Activated naive CD8-positive, alpha-beta T cell treated with anti-CD3 and anti-CD28 coated beads, Interleukin-2, amount 50 U/mL, for 24 hours (primary cell): ENCODE data around the gene SNRPF.
A peak's percentile ranks its signal among the peaks of the same experiment; 100 is the strongest.
"Not testable (repeated sequence)": the region's sequence is repeated elsewhere in the genome, so short reads cannot be mapped to it uniquely, and the experiment has no call there.

Experiments used
- ATAC-seq: fragments of 150-1000 bp; cut with Tn5 transposase; one replicate; pipeline ENCODE4 v1.10.0; 2021
- DNase-seq: peaks from one replicate; pipeline ENCODE4 v3.0.0; 2021
- H3K27ac Mint-ChIP-seq: one replicate; pipeline ENCODE4 v1.8.0; 2021; ENCODE audit warnings: mild to moderate bottlenecking, mixed read lengths
- H3K27me3 Mint-ChIP-seq: one replicate; pipeline ENCODE4 v1.8.0; 2021; ENCODE audit warnings: mixed read lengths
- H3K36me3 Mint-ChIP-seq: one replicate; pipeline ENCODE4 v1.8.0; 2021; ENCODE audit warnings: low read depth, mixed read lengths
- H3K4me1 Mint-ChIP-seq: one replicate; pipeline ENCODE4 v1.8.0; 2021; ENCODE audit warnings: mixed read lengths
- H3K4me3 Mint-ChIP-seq: one replicate; pipeline ENCODE4 v1.8.0; 2021; ENCODE audit warnings: mild to moderate bottlenecking, moderate library complexity, mixed read lengths
- H3K9me3 Mint-ChIP-seq: one replicate; pipeline ENCODE4 v1.8.0; 2021; ENCODE audit warnings: mixed read lengths

SNRPF gene

GRCh38 chr12:95842426-95842825, 16.3 kb upstream of the SNRPF start:
- H3K4me3 Mint-ChIP-seq, H3K4me1 Mint-ChIP-seq, H3K36me3 Mint-ChIP-seq, ATAC-seq, DNase-seq, H3K27ac Mint-ChIP-seq, H3K9me3 Mint-ChIP-seq: not testable (repeated sequence)
- peaks cover 29% of the 10 kb centered on the region for H3K27me3 Mint-ChIP-seq

DNA sequence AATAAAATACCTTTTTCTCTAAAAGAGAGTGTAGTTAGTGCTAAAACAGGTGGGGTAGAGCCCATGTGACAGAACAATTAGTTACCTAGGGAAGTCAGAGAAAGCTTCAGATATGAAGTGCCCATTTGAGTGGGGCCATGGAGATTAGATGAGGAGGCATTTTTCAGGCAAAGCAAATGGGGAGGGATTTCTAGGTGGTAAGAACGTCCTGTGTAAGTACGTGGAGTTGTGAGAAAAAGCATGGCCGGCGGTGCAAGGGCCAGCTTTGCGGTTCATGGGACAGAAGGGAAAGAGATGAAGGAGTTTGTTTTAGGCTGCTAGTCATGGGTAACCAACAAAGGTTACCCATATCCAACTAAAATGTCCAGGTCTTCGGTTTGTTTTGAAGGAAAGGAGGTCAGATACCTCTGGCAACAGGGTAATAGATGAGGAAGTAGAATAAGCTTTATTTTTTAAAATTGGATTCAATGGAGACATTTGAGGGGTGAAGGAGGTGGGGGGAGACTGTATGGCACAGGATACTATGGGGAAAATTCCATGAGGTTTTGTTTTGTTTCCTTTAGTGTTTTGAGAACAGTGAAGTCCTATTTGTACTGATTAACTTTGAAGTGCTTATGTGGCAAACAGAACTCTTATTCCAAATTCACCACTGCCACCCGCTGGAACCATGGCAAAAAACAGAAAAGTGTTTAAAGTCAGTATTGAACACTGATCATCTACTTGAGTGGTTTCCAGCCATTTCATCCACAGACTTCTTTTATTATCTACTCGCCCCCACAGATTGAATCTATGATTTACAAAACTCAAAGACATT, 10.0 kb upstream of the SNRPF start:
- H3K27me3 Mint-ChIP-seq: peaks cover 19% of the 10 kb centered on the region
- no peaks in the 10 kb centered on the region for H3K9me3 Mint-ChIP-seq
- no peak overlapping the region for H3K27ac Mint-ChIP-seq
- H3K4me3 Mint-ChIP-seq: no peak overlapping the region
- ATAC-seq: no peak
- H3K36me3 Mint-ChIP-seq: no peaks in the 10 kb centered on the region
- no peak for DNase-seq
- peaks cover 4% of the 10 kb centered on the region for H3K4me1 Mint-ChIP-seq

DNA sequence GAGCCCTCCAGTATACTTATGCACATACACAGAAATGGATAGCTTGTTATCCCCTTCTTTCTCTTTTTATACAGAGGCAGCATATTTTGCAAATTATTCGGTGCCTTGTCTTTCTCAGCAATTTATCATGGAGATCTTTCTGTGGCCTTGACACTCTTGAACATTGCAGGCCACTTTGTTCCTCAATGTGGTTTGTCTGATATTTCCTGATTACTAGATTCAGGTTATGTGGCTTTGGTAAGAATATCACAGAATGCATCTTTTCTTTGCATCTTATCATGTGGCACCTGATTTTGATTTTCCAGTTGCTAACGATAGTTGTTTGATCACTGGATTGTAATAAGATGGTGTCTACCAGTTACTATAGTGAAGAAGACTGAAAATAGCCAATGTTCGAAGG, 7.1 kb upstream of the SNRPF start:
- DNase-seq (no peak), ATAC-seq (no peak)
- Mint-ChIP-seq H3K36me3 (no peaks in the 10 kb centered on the region), H3K4me1 (peaks cover 4% of the 10 kb centered on the region), H3K27me3 (peaks cover 12% of the 10 kb centered on the region), H3K9me3 (no peaks in the 10 kb centered on the region), H3K4me3 (no peak overlapping the region), H3K27ac (no peak overlapping the region)

GRCh38 chr12:95852133-95852532, 6.6 kb upstream of the SNRPF start:
- no peaks in the 10 kb centered on the region for H3K9me3 Mint-ChIP-seq
- H3K4me1 Mint-ChIP-seq: peaks cover 4% of the 10 kb centered on the region
- peaks cover 7% of the 10 kb centered on the region for H3K27me3 Mint-ChIP-seq
- no peak overlapping the region for H3K27ac Mint-ChIP-seq
- no peak for ATAC-seq
- no peaks in the 10 kb centered on the region for H3K36me3 Mint-ChIP-seq
- no peak for DNase-seq
- no peak overlapping the region for H3K4me3 Mint-ChIP-seq

GRCh38 chr12:95857156-95857555, 1.6 kb upstream of the SNRPF start:
- Mint-ChIP-seq H3K27ac (no peak overlapping the region), H3K9me3 (no peaks in the 10 kb centered on the region), H3K4me3 (no peak overlapping the region), H3K4me1 (peaks cover 18% of the 10 kb centered on the region), H3K36me3 (peaks cover 21% of the 10 kb centered on the region), H3K27me3 (peaks cover 2% of the 10 kb centered on the region)
- no peak for ATAC-seq
- no peak for DNase-seq

GRCh38 chr12:95857799-95858198, 953 bp upstream of the SNRPF start:
- no peak for DNase-seq
- Mint-ChIP-seq H3K4me3 (no peak overlapping the region), H3K9me3 (no peaks in the 10 kb centered on the region), H3K4me1 (peaks cover 23% of the 10 kb centered on the region), H3K27me3 (peaks cover 2% of the 10 kb centered on the region), H3K27ac (no peak overlapping the region), H3K36me3 (peaks cover 26% of the 10 kb centered on the region)
- no peak for ATAC-seq

GRCh38 chr12:95859344-95859816, 628 bp downstream of the SNRPF start:
- Mint-ChIP-seq H3K4me3 (no peak overlapping the region), H3K4me1 (peaks cover 31% of the 10 kb centered on the region), H3K9me3 (no peaks in the 10 kb centered on the region), H3K36me3 (peaks cover 40% of the 10 kb centered on the region), H3K27me3 (peaks cover 2% of the 10 kb centered on the region), H3K27ac (no peak overlapping the region)
- ATAC-seq (peak; percentile 58), DNase-seq (no peak)

GRCh38 chr12:95859947-95860850, 1.4 kb downstream of the SNRPF start:
- ATAC-seq (no peak), DNase-seq (no peak)
- Mint-ChIP-seq H3K4me3 (no peak overlapping the region), H3K4me1 (peaks cover 31% of the 10 kb centered on the region), H3K27me3 (peaks cover 2% of the 10 kb centered on the region), H3K36me3 (peaks cover 44% of the 10 kb centered on the region), H3K27ac (peak overlapping the region; percentile 57), H3K9me3 (no peaks in the 10 kb centered on the region)

GRCh38 chr12:95862038-95862437, 3.3 kb downstream of the SNRPF start:
- Mint-ChIP-seq H3K4me3 (no peak overlapping the region), H3K36me3 (peaks cover 51% of the 10 kb centered on the region)

DNA sequence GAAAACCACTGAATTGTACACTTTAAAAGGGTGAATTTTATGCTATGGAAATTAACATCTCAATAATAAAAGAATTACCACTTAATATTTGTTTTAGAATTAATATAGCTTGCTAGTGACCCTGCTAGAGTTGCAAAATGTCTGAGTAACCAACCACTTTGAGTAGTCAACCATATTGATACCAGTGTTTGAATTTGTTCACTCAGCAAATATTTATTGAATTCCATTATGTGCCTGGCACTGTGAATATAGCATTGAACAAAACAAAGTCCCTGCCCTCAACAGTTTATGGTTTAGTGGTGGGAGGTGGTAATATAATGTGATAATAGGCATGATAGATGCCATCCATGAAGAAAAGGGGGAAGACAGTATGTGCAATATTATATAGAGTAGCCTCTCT, 4.6 kb downstream of the SNRPF start:
- H3K4me1 Mint-ChIP-seq: peaks cover 31% of the 10 kb centered on the region
- no peak overlapping the region for H3K4me3 Mint-ChIP-seq
- ATAC-seq (no peak), DNase-seq (no peak)
- no peaks in the 10 kb centered on the region for H3K9me3 Mint-ChIP-seq
- H3K36me3 Mint-ChIP-seq: peaks cover 60% of the 10 kb centered on the region
- H3K27ac Mint-ChIP-seq: no peak overlapping the region
- no peaks in the 10 kb centered on the region for H3K27me3 Mint-ChIP-seq

More at GRCh38 chr12:95862038-95862437, 3.3 kb downstream of the SNRPF start:
- H3K4me1 Mint-ChIP-seq: peaks cover 31% of the 10 kb centered on the region
- no peak overlapping the region for H3K27ac Mint-ChIP-seq
- H3K27me3 Mint-ChIP-seq: peaks cover 2% of the 10 kb centered on the region
- ATAC-seq (no peak), DNase-seq (no peak)
- no peaks in the 10 kb centered on the region for H3K9me3 Mint-ChIP-seq

GRCh38 chr12:95870897-95871296, 12.1 kb downstream of the SNRPF start:
- H3K9me3 Mint-ChIP-seq: no peaks in the 10 kb centered on the region
- H3K27me3 Mint-ChIP-seq: no peaks in the 10 kb centered on the region
- H3K36me3 Mint-ChIP-seq: peaks cover 37% of the 10 kb centered on the region
- H3K4me1 Mint-ChIP-seq: peaks cover 13% of the 10 kb centered on the region
- H3K27ac Mint-ChIP-seq: no peak overlapping the region
- DNase-seq: no peak
- ATAC-seq: no peak
- no peak overlapping the region for H3K4me3 Mint-ChIP-seq

- no peak for DNase-seq
- no peak overlapping the region for H3K4me3 Mint-ChIP-seq
- H3K36me3 Mint-ChIP-seq: peaks cover 19% of the 10 kb centered on the region
- no peaks in the 10 kb centered on the region for H3K27me3 Mint-ChIP-seq
- H3K27ac Mint-ChIP-seq: no peak overlapping the region
- H3K4me1 Mint-ChIP-seq: peaks cover 4% of the 10 kb centered on the region
- ATAC-seq: no peak
- H3K9me3 Mint-ChIP-seq: no peaks in the 10 kb centered on the region
Observed at GRCh38 chr12:95874452-95874851, 15.7 kb downstream of the SNRPF start.

- peaks cover 2% of the 10 kb centered on the region for H3K4me1 Mint-ChIP-seq
- DNase-seq (no peak), ATAC-seq (no peak)
- no peaks in the 10 kb centered on the region for H3K9me3 Mint-ChIP-seq
- H3K36me3 Mint-ChIP-seq: no peaks in the 10 kb centered on the region
- no peak overlapping the region for H3K4me3 Mint-ChIP-seq
- no peak overlapping the region for H3K27ac Mint-ChIP-seq
- no peaks in the 10 kb centered on the region for H3K27me3 Mint-ChIP-seq
Observed at GRCh38 chr12:95877622-95878021, 18.9 kb downstream of the SNRPF start.

- no peaks in the 10 kb centered on the region for H3K36me3 Mint-ChIP-seq
- H3K27ac Mint-ChIP-seq: no peak overlapping the region
- no peaks in the 10 kb centered on the region for H3K9me3 Mint-ChIP-seq
- H3K4me1 Mint-ChIP-seq: no peaks in the 10 kb centered on the region
- H3K4me3 Mint-ChIP-seq: no peak overlapping the region
- no peaks in the 10 kb centered on the region for H3K27me3 Mint-ChIP-seq
- DNase-seq: no peak
- ATAC-seq: no peak
Observed at GRCh38 chr12:95880895-95881294, 22.1 kb downstream of the SNRPF start.
